ENCODE data around the gene ELL2.
A peak's percentile ranks its signal among the peaks of the same experiment; 100 is the strongest.

The ELL2 gene

GRCh38 chr5:95904827-95905226, 56.8 kb downstream of the ELL2 start:
- no peak for DNase-seq

GRCh38 chr5:95903838-95904237, 57.8 kb downstream of the ELL2 start:
- no peak for DNase-seq

DNA sequence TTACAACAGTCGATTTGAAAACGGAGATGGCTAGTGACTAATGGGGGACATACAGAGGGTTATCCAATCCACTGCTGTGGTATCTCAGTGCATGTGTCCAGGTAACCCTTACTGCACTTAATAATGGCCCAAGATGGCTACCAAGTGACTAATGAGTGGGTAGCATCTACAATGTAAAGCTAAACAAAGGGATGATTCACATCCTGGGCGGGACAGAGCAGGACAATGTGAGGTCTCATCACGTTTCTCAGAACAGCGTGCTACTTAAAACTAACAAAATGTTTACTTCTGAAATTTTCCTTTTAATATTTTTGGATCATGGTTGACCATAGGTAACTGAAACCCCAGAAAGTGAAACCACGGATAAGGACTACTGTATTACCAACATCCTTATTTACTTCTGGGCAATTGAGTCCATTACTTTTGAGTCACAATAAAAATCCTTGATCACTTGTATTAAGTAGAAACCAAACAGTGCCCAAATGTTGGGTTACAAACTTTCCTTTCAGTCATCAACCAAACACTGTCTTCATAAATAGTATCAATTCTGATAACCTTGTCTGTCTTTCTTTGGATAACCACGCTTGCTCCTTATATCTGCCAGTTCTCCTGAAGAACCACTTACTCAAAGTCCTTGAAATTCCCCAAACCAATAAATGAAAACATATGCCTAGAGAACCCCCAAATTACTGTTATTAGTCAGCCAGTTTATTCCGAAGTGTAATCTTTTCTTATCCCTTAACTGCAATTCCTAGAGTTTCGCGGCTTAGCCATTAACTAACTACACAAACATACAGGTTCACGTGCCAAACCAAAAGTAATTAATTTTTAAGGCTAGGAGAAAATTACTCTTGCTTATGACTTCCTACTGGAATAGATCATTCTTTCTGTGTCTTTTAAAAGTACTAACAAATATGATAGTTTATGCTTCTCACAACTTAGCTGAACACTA, 59.7 kb downstream of the ELL2 start:
- no peak for DNase-seq

DNA sequence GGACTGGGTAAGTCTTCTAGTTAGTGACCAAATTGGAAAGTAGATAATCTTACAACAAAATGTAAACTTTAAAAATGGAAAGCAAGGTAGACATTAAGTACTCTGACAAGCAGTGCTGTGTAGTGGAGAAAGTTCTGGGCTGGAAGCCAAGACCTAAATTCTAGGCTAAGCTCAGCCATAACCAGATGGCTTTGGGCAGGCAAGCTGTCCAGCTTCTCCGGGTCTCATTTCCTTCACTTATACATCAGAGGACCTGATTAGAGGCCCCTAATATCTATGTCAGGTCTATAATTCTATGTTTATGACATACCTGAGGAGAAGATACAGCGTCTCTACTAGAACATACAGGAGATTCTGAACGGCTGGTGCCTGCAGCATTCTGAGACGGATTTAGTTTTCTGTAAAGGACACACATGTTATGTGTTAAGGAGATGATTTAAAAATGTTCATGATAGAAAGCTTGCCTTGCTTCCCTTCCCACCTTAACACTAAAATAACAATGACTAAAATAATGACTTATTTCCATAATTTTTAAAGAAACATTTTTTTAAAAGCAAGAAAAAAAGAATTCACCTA, 61.2 kb downstream of the ELL2 start:
- DNase-seq: no peak

- DNase-seq: no peak
Observed at GRCh38 chr5:95899829-95900228, 61.8 kb downstream of the ELL2 start.

DNA sequence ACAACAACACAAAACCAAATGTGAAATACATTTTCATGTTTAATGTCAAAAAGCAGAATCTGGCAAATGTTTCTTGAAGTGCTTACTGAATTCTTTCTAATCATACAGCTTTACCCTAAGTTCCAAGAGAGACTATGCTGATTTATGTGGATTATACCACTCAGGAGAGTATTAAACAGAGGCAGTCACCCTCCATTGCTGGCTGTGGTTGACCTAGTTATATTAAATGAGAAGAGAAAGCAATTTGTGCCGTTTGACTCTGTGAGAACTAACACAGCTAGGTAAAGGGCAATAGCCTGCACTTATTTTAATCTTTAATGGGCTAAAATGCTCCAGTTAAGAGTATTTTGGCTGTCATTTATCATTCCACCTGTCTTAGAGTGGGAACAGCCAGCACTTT, 62.6 kb downstream of the ELL2 start:
- no peak for DNase-seq

DNA sequence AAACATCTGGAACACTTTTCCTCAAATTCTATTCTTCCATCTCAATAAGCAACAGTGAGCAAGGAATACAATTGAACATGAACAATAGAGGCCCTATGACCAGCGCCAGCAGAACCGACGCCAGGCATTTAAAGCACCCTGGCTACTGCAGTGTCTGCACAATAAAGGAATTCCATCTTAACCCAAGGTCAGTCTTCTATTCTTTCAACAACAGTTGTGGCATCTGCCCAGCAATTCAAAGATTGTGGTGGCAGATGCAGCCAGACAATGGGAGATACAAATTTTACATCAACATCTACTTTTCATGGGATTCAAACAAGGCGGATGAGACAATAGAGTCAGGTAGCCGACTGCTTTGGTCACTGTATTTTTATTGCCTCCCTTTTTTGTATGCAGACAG, 65.9 kb downstream of the ELL2 start:
- no peak for DNase-seq

DNA sequence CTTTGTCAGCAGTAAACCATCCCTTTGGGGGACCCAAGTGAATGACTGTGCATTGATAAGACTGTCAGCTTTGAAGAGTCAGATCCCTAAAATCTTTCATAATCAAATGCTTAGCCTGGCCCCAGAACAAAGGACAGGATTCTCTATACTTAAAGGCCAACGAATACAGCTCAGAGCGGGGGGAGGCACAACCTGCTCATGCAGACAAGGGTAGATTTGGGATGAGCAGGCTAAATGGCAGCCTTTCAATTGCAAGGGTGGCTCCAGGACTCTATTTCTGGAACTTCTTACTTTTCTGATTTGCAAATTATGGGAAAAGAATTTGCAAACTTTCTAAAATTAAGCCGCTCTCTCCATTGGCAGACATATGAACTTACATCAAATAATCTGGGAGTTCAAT, 66.4 kb downstream of the ELL2 start:
- no peak for DNase-seq

- DNase-seq: peak; percentile 28
Observed at GRCh38 chr5:95892784-95893354, 68.8 kb downstream of the ELL2 start.

DNA sequence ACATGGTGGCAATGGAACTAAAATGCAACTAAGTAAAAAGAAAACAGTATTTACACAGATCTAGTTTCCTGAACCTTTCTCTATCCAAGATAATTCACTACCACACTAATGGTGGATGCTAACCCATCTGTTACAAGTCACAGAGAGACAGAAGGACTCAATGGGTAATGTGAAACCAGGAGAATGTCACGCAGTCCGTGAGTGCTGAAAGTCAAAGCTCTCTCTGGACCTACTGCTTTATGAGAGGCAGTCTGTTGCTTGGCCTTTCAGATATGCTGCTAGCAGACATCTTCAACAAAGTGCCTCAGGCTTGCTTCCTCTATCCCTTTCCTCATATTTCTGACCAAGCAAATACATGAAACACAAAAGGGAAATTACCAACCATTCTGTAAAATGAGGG, 70.2 kb downstream of the ELL2 start:
- no peak for DNase-seq

DNA sequence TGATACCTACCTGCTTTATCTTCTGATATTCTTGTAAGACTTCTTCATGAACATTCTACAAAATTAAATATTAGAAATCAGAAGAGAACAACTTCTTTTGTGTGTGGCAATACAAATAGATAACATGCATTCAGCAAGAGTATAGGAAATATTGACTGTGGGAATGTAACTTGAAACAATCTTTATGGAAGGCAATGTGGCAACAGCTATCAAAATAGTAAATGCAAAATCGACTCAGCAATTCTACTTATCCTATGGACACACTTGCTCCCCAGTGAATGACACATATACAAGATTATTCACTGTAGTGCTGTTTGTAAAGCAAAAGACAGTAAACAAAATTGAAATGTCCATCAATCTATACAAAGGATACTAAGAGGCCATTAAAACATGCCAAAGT, 72.6 kb downstream of the ELL2 start:
- no peak for DNase-seq

- no peak for DNase-seq
Observed at GRCh38 chr5:95887977-95888376, 73.7 kb downstream of the ELL2 start.

GRCh38 chr5:95886340-95887044, 75.2 kb downstream of the ELL2 start:
- no peak for DNase-seq

- no peak for DNase-seq
Observed at GRCh38 chr5:95884511-95884910, 77.1 kb downstream of the ELL2 start.

- no peak for DNase-seq
Observed at GRCh38 chr5:95884017-95884325, 77.7 kb downstream of the ELL2 start.

GRCh38 chr5:95883185-95884016, 78.2 kb downstream of the ELL2 start:
- DNase-seq: no peak

DNA sequence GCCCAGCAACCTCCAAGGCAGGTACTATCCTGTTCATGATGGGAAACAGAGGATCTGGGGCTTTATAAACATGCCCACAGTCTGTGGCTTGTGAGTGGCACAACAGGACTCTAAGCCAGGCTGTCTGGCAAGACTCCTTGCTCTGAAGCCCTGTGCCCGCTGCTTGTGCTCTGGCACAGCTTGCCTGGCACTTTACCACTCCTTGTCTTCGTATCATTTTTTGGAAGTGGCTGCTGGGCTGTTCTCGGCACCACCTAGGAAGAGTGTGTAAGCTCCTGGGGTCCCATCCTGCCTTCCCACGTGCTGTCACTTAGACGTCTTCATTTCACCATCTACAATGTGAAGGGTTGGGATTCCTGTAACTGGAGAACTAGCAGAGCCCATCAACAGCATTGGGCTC, 79.8 kb downstream of the ELL2 start:
- no peak for DNase-seq

GRCh38 chr5:95880081-95880926, 81.3 kb downstream of the ELL2 start:
- no peak for DNase-seq

DNA sequence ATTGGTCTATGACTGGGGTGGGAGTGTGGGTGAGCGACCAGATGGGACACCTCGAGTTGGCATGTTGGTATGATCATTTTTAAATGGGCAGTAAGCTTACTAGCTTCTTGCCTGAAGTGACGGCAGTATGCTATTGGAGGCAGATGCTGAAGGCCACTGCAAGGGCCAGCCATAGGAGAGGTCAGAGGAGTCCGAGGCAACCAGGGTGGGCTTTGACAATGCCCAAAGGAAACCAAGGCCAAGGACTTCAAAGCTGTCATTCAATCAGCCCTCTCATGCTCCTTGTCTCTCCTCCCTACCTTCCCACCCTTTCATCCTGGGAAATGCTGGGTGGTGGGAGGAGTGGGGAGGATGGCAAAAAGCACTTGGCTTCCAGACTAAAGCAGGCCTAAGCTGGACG, 82.0 kb downstream of the ELL2 start:
- no peak for DNase-seq

GRCh38 chr5:95878417-95879323, 83.0 kb downstream of the ELL2 start:
- DNase-seq: no peak

GRCh38 chr5:95876782-95877181, 84.9 kb downstream of the ELL2 start:
- DNase-seq: no peak
